KOPT-K1 (cell line): ENCODE measurements around the gene C1orf105.
A peak's percentile ranks its signal among the peaks of the same experiment; 100 is the strongest.
"Not testable (repeated sequence)": the region's sequence is repeated elsewhere in the genome, so short reads cannot be mapped to it uniquely, and the experiment has no call there.

Experiments used
- H3K27ac ChIP-seq: fragments of 200-600 bp; sonication (generic); 2 replicates; pipeline ENCODE4 v1.5.1; 2016; ENCODE audit warnings: antibody characterized with exemption, mild to moderate bottlenecking, low read depth, low read length; ENCODE audit not compliant: poor library complexity, severe bottlenecking
- H3K36me3 ChIP-seq: fragments of 200-600 bp; sonication (generic); 2 replicates; pipeline ENCODE4 v1.5.1; 2017; ENCODE audit warnings: antibody characterized with exemption, mild to moderate bottlenecking, low read length, moderate library complexity; ENCODE audit not compliant: insufficient read depth
- H3K9me3 ChIP-seq: fragments of 200-600 bp; sonication (generic); 2 replicates; pipeline ENCODE4 v1.5.1; 2017; ENCODE audit warnings: antibody characterized with exemption, low read length, mild to moderate bottlenecking; ENCODE audit not compliant: insufficient read depth, poor library complexity, severe bottlenecking

Gene C1orf105, protein sequence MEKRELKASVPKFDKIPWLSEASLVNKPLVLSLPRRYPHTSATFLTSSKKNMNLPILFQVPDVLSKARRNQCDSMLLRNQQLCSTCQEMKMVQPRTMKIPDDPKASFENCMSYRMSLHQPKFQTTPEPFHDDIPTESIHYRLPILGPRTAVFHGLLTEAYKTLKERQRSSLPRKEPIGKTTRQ

DNA sequence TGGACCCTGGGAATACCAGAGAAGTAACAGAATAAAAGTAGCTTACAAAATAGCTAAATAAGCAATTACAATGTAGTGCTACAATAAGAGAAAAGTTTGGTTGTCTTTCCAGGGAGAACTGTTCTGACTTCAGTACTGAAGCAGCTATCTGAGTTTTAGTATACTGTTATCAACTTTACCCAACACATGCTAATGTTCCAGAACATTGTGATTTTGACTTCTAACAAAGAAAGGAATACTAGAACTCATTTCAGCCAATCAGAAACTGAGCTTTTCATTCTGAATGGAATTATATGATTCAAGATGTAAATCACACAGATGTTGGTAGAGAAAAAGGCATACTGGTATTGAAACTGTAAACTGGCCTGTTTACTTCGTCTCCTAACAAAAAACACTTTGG, at the start of gene C1orf105:
Gene C1orf105, plus strand, starts transcription at position 301 of the 400 bp plus-strand sequence. CDS start 201 bp downstream, outside the sequence.
- H3K9me3 ChIP-seq: no peaks in the 10 kb centered on the region
- no peaks in the 10 kb centered on the region for H3K36me3 ChIP-seq
- H3K27ac ChIP-seq: no peak within 1 kb of the TSS

DNA sequence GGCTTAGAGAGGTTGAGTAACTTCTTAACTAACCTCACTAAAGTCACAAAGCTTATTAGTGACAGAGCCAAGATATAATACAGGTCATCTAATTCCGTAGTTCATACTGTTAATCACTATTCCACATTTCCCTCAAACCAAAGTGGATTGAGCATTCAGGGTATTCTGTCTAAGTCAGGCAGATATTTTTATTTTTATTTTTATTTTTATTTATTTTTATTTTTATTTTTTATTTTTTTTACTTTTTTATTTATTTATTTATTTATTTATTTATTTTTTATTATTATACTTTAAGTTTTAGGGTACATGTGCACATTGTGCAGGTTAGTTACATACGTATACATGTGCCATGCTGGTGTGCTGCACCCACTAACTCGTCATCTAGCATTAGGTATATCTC, 48.8 kb upstream of the C1orf105 start:
- H3K36me3 ChIP-seq, H3K27ac ChIP-seq: not testable (repeated sequence)
- H3K9me3 ChIP-seq: peaks cover 12% of the 10 kb centered on the region

DNA sequence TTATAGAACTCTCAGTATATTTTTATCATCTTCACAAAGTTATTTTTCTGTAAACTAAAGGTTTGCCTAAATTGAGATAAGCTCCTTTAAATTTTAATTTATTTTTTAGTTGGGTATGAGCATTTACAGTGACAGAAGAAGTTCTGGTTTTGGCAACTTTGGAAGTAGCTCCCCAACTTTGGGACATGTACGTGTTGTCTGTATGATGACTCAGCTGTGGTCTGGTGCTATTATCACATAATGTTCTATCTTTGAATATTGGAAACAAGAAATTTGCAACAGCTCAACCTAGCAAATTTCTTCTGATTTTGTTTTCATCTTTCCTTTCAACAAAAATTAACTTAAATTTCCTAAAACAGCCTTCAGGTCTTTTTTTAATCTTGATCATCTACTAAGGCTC, 46.6 kb upstream of the C1orf105 start:
- no peaks in the 10 kb centered on the region for H3K36me3 ChIP-seq
- no peaks in the 10 kb centered on the region for H3K9me3 ChIP-seq
- H3K27ac ChIP-seq: no peak overlapping the region

DNA sequence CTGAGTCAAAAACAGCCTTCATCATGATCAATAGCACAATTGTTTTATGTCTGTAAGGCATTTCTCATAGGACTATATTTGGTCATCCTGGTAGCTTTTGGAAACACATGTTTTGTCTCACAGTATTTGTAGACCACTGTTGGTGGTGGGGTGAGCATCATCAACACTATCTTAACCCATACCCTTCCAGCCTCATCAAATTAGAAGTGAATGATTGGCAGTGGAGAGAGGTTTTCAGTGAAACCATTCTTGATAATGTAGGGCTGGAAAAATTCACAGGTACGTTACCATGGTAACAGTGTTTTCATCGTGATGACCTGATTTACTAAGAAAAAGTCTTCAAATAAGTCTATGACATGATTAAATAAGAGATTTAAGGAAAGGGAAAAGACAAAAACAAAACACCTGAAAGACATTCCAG, 45.3 kb upstream of the C1orf105 start:
- no peaks in the 10 kb centered on the region for H3K36me3 ChIP-seq
- H3K27ac ChIP-seq: no peak overlapping the region
- no peaks in the 10 kb centered on the region for H3K9me3 ChIP-seq

DNA sequence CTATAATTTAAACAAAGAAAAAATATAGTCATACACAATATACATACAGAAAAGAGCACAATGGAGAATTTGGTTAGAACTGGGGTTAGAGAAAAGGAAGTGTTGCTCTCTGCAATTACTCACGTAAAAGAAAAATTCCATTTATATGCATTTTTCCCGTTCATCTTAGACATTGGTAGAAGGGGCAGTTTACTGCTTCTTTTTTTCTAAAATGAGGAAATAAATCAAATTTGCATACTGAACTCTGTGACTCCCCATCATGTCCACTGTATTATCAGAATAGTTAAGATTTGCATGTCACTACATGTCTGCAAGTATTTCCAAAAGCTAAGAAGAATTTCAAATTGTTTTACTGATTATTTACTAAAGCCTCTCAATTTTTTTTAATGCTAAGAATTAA, 44.1 kb upstream of the C1orf105 start:
- Histone ChIP-seq H3K27ac (no peak overlapping the region), H3K36me3 (no peaks in the 10 kb centered on the region), H3K9me3 (no peaks in the 10 kb centered on the region)

DNA sequence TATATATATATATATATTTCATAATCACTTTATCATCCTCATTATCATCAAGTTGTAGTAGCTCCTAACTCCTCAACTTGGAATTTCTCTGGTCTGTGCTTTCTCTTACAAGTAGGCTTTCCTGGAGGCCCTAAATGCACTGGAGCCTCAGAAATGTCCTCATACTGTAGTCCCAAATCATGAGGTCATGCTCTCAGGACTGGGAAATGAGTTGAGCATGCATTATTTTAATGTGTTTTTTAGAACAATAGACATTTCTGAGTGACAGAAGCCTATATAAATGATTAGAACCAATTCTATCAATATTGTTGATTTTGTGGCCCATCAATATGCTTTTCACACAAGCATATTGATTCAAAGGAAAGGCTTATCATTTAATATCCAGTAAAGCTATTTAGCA, 42.9 kb upstream of the C1orf105 start:
- no peaks in the 10 kb centered on the region for H3K36me3 ChIP-seq
- H3K9me3 ChIP-seq: no peaks in the 10 kb centered on the region
- no peak overlapping the region for H3K27ac ChIP-seq

DNA sequence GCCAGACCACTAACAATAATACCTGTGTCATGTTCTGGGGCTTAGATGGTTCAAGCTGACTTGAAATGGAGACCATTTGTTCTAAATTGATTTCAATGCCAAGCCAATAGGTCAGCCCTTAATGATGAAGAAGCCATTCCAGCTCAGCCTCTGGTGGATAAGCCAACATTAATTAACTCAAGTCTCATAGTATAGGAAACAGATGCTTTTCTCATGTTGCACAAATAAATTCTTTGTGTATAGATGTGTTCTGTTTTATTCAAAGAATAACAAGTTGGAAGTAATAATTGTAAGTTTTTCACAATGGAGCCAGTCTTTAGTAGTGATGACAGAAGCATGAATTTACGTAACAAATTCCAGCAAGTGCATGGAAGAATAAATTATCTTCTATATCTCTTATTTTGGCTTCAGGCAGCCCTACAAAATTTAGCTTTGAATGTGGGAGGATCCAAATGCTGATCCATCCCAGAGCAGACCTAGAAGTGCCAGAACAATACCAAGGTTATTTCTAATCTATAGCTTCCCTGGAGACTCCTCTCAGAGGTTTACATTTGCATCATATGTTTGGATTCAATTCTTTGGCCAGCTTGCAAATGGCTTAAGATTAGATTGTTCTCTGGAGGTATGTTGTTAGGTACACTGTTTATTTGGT, 42.2 kb upstream of the C1orf105 start:
- Histone ChIP-seq H3K9me3 (no peaks in the 10 kb centered on the region), H3K36me3 (no peaks in the 10 kb centered on the region), H3K27ac (no peak overlapping the region)

DNA sequence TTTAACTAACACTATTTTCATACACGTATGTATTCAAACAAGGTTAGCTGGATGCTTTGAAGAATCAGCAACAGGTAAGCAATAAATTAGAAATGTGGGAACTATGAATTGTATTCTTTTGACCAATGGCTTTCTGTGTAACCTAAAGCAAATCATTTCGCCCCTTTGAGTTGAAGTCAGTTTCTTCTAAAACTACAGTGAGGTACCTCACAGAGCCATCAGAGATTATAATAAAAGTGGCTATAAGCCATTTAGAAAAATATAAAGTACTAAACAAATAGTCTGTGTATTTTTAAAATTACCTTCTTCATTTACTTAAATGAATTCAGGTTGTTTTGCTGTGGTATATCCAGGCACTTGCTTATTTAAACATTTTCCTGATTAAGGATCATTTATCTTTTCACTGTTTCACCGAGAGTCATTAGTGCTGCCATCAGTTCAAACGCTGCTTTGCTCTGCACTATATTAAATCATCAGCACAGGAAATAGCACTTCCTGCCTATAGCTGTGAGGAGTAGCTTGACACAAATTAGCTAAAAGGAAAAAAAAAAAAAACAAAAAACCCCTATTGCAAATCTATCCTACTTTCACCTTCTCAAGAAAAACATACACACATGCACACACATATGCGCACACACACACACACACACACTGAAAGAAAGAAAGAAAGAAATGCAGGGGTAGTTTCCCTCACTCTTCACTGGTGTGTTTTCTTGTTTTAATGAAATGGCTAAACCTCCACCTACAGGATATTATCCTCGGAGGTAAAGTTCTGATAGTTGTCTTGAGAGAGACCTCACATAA, 39.8 kb upstream of the C1orf105 start:
- Histone ChIP-seq H3K27ac (peak overlapping the region; percentile 75), H3K9me3 (no peaks in the 10 kb centered on the region), H3K36me3 (no peaks in the 10 kb centered on the region)

DNA sequence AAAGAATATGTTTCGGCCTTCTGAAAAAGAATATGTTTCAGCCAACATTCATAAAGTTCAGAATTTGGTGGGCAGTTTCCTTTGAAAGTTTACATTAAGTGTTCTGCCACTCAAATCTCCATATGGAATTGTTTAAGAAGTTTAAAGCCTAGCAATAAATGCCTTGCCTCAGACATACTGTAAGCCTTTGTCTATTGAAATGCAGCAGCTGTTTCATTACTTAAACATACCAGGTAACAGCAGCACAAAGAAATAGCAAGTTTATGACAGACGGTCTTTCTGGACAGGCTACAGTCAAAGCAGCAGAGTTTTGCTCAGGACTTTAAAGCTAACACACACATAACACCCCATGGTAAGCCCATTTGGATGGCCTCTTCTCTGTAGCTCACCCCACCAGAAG, 38.5 kb upstream of the C1orf105 start:
- H3K27ac ChIP-seq: no peak overlapping the region
- H3K9me3 ChIP-seq: no peaks in the 10 kb centered on the region
- no peaks in the 10 kb centered on the region for H3K36me3 ChIP-seq

DNA sequence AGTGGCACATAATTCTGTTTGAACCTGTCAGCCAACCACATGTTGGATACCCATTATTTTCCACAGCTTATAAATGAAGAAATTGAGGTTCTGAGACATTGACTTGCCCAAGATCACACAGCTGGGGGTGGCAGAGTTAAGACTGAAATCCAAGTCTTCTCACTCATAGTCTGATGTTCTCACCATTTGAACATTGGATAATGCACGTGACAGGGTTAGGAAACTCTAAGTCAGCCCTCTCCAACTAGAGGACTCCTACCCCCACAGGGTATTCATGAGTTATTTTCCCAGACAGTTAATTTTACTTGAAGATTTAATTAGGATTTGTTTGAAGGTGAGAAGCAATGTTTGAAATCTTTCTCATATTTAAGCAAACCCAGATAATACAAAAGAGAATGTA, 38.1 kb upstream of the C1orf105 start:
- H3K27ac ChIP-seq: no peak overlapping the region
- no peaks in the 10 kb centered on the region for H3K36me3 ChIP-seq
- no peaks in the 10 kb centered on the region for H3K9me3 ChIP-seq

DNA sequence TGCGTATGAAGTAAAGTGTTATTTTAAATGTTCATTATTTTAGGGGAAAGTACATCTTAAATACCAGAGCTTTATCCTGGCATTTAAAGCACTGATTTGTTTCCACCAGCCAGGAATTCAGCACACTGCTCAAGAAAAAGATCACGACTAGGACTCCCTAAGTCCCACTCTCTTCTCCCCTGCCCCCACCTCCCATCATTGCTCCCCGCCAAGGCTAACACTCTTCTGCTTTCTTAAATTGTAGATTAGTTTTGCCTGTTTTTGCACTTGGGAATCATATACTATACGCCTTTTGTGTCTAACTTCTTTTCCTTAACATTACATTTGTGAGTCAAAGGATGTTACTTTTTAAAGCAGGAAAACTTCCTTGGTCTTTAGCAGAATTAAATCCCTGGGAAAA, 37.5 kb upstream of the C1orf105 start:
- H3K27ac ChIP-seq: no peak overlapping the region
- no peaks in the 10 kb centered on the region for H3K9me3 ChIP-seq

DNA sequence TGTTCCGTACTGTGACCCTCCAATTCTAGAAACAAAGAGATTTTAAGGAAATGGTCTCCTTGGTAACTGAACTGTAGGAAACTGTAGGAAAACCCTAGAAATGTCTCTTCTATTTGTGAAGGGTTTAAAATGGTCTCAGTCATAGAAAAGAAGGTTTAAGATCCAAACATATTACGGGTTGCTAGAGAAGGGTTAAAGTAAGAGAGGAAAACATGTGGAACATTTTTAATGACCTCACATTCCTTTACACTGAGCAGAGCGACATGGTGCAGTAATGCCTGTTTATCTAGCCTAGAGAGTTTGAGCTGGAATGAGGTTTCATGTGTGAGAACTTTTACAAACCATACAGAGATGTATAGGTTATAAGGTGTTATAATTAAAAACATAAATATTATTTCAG, 36.9 kb upstream of the C1orf105 start:
- Histone ChIP-seq H3K36me3 (no peaks in the 10 kb centered on the region), H3K27ac (no peak overlapping the region), H3K9me3 (no peaks in the 10 kb centered on the region)

More for the DNA sequence above, 37.5 kb upstream of the C1orf105 start:
- H3K36me3 ChIP-seq: no peaks in the 10 kb centered on the region

DNA sequence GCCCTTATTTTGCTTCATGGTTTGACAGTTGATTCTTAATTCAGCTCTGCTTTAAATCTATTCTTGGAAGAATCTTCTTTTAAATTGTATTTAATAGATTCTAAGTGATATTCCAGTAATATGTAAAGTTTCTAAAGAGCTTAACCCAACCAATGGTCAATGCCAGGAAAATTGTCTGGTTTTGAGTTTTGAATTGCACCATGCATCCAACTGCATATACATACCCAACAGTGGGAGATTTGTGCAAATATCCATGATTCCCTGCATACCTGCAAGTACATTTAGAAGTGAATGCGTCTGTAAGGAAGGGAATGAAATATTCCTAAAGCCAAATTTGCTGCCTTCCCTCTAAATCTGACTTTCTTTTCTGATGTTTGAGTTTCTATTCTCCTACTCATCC, 35.8 kb upstream of the C1orf105 start:
- Histone ChIP-seq H3K9me3 (no peaks in the 10 kb centered on the region), H3K36me3 (no peaks in the 10 kb centered on the region), H3K27ac (no peak overlapping the region)

DNA sequence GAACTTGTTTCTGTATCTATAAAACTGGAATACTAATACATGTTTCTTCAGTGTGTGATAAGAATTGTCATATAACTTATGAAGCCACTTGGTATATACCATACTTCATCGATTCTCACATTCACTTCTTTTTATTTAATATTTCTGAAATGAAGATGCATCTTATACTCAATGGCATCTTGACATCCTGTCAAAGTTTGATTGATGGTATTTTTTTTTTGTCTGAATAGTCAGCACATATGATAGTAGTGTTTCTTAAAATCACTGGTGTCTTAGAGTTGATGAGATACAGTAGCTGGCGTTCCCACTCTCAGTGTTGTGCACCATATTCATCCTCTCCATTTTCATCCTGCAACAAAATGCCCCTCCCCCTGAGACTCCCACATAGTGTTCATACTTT, 34.4 kb upstream of the C1orf105 start:
- Histone ChIP-seq H3K9me3 (no peaks in the 10 kb centered on the region), H3K27ac (no peak overlapping the region), H3K36me3 (no peaks in the 10 kb centered on the region)

DNA sequence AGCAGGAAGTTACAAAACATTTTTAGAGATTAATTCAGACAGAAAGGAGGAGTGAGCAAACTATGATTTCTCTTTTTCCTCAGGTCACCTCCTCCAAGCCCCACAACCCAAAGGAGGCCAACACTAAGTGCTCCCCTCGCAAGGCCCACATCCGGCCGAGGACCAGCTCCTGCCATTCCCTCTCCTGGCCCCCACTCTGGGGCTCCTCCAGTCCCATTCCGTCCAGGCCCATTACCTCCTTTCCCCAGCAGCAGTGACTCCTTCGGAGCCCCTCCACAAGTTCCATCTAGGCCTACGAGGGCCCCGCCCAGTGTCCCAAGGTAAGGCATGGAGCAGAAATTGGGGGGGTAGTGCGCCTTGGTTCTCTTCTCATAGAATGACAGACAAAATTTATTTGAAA, 32.0 kb upstream of the C1orf105 start:
- no peaks in the 10 kb centered on the region for H3K36me3 ChIP-seq
- no peaks in the 10 kb centered on the region for H3K9me3 ChIP-seq
- no peak overlapping the region for H3K27ac ChIP-seq
